Left ventricle myocardium inferior (tissue), 1 donor: ENCODE measurements around the gene LGI4. TPM values are rescaled to one million over a fixed set of nuclear protein-coding genes. Genes with fewer than 3 reads are reported as not detected.

Source experiments
- DNase-seq: peaks from one replicate; pipeline ENCODE4 v3.0.0-alpha.2; 2020
- H3K27ac ChIP-seq: fragments of 200-600 bp; replicated peaks from 2 replicates; pipeline ENCODE4 v1.8.0; 2021
- H3K27me3 ChIP-seq: fragments of 200-600 bp; 2 replicates; pipeline ENCODE4 v1.8.0; 2021; ENCODE audit warnings: low read depth
- H3K36me3 ChIP-seq: fragments of 200-600 bp; 2 replicates; pipeline ENCODE4 v1.8.0; 2021
- H3K4me1 ChIP-seq: fragments of 200-600 bp; 2 replicates; pipeline ENCODE4 v1.8.0; 2021
- H3K4me3 ChIP-seq: fragments of 200-600 bp; 2 replicates; pipeline ENCODE4 v1.8.0; 2021; ENCODE audit warnings: mild to moderate bottlenecking, moderate library complexity
- H3K9me3 ChIP-seq: fragments of 200-600 bp; replicated peaks from 2 replicates; pipeline ENCODE4 v1.8.0; 2021
- intact Hi-C: fragments of 100-400 bp; cut with micrococcal nuclease; formaldehyde crosslinking; loops from one replicate; pipeline ENCODE4 v1.11.0; 2022
- total RNA-seq: library from RNA; stranded (reverse); fragmentation: NEBNext Ultra II Directional; extraction: Animal tissue kit (Norgen Biotek cat#: 25700); gene quantifications from one replicate; pipeline ENCODE4 v1.2.1, GENCODE V29; 2021
- TF ChIP-seq, protein P1 (sequence below): fragments of 200-600 bp; IDR thresholded peaks from 2 replicates; pipeline ENCODE4 v1.8.0; 2021; ENCODE audit warnings: antibody characterized with exemption, mild to moderate bottlenecking, borderline replicate concordance
- donor health status: DM: no; HTN: yes; CAD: no; lungs with severe emphysema.

The LGI4 gene
- total RNA-seq, 1 donor from 2014 or later: 8.4 TPM

DNA sequence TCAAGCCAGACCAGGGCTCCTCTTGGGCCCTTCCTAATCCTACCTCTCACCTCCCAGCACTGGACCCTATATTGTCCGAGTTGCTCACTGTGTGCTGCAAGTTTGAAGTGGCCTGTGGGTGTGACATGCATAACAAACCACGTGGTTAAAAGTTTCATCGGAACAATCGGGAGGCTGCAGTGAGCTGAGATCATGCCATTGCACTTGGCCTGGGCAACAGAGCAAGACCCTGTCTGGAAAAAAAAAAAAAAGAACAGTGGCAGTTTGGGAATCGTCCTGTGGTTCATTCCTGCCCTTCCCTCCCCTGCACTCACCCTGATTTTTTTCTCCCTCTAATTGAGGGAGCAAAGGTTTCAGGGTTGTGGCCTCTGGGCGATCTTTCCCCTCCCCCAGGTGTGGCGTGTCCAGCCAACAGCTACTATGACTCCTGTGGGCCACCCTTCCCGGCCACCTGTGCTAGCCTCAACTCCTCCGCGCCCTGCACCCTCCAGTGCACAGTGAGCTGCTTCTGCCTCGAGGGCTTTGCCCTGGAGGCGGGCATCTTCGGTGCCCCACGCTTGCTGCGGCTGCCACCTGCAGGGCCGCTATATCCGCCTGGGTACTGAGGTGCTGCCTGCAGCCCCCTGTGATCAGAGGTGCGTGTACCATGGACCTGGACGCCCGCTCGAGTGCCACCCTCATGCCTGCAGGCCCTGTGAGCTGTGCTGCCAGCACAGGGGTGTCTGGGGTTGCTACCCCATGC, 35.5 kb downstream of the LGI4 start:
- Histone ChIP-seq H3K27me3 (no peaks in the 10 kb centered on the region), H3K27ac (no peak overlapping the region), H3K36me3 (no peaks in the 10 kb centered on the region), H3K9me3 (no peaks in the 10 kb centered on the region), H3K4me3 (no peak overlapping the region), H3K4me1 (peaks cover 4% of the 10 kb centered on the region)
- intact Hi-C loops: no loop called here
- TF ChIP-seq, protein P1, sequence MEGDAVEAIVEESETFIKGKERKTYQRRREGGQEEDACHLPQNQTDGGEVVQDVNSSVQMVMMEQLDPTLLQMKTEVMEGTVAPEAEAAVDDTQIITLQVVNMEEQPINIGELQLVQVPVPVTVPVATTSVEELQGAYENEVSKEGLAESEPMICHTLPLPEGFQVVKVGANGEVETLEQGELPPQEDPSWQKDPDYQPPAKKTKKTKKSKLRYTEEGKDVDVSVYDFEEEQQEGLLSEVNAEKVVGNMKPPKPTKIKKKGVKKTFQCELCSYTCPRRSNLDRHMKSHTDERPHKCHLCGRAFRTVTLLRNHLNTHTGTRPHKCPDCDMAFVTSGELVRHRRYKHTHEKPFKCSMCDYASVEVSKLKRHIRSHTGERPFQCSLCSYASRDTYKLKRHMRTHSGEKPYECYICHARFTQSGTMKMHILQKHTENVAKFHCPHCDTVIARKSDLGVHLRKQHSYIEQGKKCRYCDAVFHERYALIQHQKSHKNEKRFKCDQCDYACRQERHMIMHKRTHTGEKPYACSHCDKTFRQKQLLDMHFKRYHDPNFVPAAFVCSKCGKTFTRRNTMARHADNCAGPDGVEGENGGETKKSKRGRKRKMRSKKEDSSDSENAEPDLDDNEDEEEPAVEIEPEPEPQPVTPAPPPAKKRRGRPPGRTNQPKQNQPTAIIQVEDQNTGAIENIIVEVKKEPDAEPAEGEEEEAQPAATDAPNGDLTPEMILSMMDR: no peak
- no peak for DNase-seq

DNA sequence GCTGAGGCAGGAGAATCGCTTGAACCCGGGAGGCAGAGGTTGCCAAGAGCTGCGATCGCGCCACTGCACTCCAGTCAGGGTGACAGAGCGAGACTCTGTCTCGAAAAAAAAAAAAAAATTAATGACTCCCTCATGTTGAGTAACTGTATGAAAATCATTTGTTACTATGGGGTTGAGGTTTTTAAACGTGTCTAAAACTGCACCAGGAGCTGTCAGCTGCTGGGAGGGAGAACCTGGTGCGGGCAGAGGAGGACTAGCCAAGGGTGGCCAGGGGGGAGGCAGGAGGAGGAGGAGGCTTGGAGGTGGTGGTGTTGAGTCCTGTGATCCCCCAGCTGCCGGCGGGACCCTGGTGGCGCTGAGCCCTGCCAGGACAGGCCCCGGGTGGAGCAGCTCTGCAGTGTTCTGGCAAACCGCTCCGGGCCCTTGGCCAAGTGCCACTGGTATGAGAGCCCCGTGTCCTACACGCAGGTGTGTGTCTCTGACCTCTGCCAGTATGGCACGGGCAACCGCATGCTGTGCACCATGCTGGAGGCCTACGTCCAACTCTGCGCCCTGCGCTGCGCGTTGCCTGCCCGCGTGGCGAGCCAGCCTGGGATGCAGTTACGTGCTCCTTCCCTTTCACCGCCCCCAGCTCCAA, 36.3 kb downstream of the LGI4 start:
- Histone ChIP-seq H3K27me3 (no peaks in the 10 kb centered on the region), H3K4me1 (peaks cover 4% of the 10 kb centered on the region), H3K9me3 (no peaks in the 10 kb centered on the region), H3K36me3 (no peaks in the 10 kb centered on the region), H3K27ac (no peak overlapping the region), H3K4me3 (no peak overlapping the region)
- DNase-seq: peak; percentile 57
- TF ChIP-seq, protein P1: no peak
- intact Hi-C loops: no loop called here

DNA sequence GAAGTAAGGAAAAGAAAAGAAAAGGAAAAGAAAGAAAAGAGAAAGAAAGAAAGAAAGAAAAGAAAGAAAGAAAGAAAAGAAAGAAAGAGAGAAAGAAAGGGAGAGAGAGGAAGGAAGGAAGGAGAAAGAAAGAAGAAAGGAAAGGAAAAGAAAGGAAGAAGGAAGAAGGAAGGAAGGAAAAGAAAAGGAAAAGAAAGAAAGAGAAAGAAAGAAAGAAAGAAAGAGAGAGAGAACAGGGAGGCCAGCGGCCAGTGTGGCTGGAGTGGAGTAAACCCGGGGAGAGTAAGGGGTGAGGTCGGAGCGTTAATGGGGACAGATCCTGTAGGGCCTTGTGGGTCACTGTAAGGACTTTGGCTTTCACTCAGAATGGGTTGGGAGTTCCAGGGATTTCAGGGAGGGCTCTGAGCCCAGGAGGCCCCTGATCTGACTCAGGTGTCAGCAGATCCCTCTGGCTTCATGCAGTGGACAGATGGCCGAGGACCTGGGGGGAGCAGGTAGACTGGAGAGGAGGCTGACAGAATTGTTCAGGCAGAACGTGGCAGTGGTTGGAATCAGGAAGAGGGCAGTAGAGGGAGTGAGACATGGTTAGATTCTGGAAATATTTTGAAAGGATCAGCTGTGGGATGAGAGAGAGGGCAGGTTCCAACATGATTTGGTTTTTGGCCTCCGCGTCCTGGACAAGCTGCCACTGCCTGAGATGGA, 39.0 kb downstream of the LGI4 start:
- intact Hi-C loops: no loop called here

DNA sequence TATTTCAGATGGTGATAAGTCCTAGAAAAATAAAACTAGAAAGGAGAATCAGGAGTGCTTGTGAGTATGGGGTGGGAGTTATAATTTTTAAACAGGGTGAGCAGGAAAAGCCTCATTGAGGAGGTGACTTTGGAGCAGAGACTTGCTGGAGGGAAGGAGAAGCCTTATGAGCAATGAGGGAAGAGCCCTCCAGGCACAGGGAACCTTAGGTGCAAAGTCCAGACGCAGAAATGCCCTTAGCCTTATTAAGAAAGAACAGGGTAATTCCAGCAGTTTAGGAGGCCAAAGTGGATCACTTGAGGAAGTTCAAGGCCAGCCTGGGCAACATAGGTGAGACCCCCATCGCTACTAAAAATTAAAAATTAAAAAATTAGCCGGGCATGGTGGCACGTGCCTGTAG, 40.2 kb downstream of the LGI4 start:
- Histone ChIP-seq H3K9me3 (no peaks in the 10 kb centered on the region), H3K27ac (no peak overlapping the region), H3K4me3 (no peak overlapping the region), H3K27me3 (peaks cover 24% of the 10 kb centered on the region), H3K36me3 (no peaks in the 10 kb centered on the region), H3K4me1 (peaks cover 14% of the 10 kb centered on the region)
- intact Hi-C loops: no loop called here
- TF ChIP-seq, protein P1: no peak
- no peak for DNase-seq

More for the DNA sequence above, 39.0 kb downstream of the LGI4 start:
- no peak for DNase-seq
- Histone ChIP-seq H3K27ac (no peak overlapping the region), H3K4me3 (no peak overlapping the region), H3K36me3 (no peaks in the 10 kb centered on the region), H3K4me1 (peaks cover 7% of the 10 kb centered on the region), H3K9me3 (no peaks in the 10 kb centered on the region), H3K27me3 (peaks cover 12% of the 10 kb centered on the region)
- TF ChIP-seq, protein P1: no peak

DNA sequence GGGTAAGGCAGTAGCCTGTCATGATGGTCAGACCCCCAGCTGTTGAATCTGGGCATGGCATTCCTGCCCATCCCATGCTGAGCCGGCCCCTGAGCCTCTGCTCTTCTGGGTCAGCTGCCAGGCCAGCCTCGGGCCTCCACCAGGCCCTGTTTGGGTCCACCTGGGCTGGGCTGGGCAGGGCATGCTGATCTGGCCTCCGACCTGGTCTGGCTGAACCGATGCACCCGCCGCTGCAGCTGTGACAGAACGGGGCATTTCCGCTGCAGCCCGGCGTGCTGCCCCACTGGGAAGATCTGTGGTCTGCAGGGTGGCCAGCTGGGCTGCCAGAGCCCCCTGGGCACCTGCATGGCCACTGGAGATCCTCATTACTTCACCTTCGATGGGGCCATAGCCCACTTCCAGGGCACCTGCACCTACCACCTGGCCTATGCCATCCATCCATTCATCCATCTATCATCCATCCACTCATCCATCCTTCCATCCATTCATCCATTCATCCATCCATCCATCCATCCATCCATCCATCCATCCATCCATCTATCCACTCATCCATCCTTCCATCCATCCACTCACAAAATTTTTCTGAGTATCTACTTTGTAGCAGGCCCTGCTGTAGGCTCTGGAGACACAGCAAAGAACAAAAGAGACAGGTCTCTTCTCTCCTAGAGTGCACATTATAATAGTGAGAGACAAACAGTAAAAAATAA, 40.8 kb downstream of the LGI4 start:
- Histone ChIP-seq H3K9me3 (no peaks in the 10 kb centered on the region), H3K27me3 (peaks cover 29% of the 10 kb centered on the region), H3K4me1 (peaks cover 14% of the 10 kb centered on the region), H3K36me3 (no peaks in the 10 kb centered on the region), H3K4me3 (no peak overlapping the region), H3K27ac (no peak overlapping the region)
- TF ChIP-seq, protein P1: no peak
- no peak for DNase-seq
- intact Hi-C loops: no loop called here
